HepG2 (cell line): ENCODE results near the gene TLR4.

ENCODE experiments used
- POLR2AphosphoS2 ChIP-seq: IDR thresholded peaks from 2 replicates; pipeline ENCODE4 v1.6.1; 2011; ENCODE audit warnings: low read depth, low read length, improper control_type of control experiment
- YY1 ChIP-seq: IDR thresholded peaks from 2 replicates; pipeline ENCODE4 v1.6.1; 2011; ENCODE audit warnings: low read length, low read depth, moderate library complexity, mild to moderate bottlenecking; ENCODE audit not compliant: insufficient read depth, insufficient replicate concordance
- ZBTB8A ChIP-seq: sonication (generic); formaldehyde crosslinking; IDR thresholded peaks from 2 replicates; pipeline ENCODE4 v1.4.0; 2020; ENCODE audit warnings: mild to moderate bottlenecking, low read depth, missing genetic modification reagents, borderline replicate concordance
- TF ChIP-seq, protein P1 (sequence below): sonication (generic); formaldehyde crosslinking; IDR thresholded peaks from 2 replicates; pipeline ENCODE4 v1.5.0; 2020; ENCODE audit warnings: mild to moderate bottlenecking, missing genetic modification reagents, moderate library complexity
- TF ChIP-seq, protein P2 (sequence below): sonication (generic); formaldehyde crosslinking; IDR thresholded peaks from 2 replicates; pipeline ENCODE4 v1.4.0; 2020; ENCODE audit warnings: missing genetic modification reagents, borderline replicate concordance

DNA sequence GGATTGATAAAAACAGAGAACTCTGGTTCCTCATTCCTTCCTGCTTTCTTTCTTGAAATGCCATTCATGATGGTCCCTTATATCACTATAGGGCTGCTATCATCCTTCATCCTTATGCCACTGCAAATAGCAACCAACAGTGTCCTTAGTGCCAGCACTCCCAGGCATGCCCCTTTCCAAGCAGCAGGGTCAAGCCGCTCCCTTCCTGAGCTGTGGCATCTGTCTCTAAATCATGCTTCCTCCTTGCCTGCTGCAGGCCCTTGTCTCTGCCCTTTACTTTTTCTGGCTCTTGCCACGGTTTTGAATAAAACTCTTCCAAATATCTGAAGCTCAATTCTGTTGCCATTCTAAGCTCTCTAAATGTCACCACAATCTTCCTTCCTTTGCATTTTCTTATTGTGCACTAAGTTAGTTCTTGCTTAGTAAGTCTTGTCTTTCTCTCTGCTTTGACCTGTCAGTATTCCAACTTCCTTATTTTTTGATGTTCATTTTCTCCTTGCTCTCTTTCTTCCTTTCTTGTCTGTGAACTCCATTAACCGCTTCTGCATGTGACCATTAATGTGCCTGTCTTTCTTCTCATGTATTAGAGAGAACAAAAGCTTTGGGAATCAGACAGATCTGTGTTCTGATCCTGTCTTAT is 19.9 kb downstream of the TLR4 start:
- TF ChIP-seq POLR2AphosphoS2 (no peak), ZBTB8A (CRISPR knock-in tag) (no peak), YY1 (no peak)
- TF ChIP-seq, protein P1, sequence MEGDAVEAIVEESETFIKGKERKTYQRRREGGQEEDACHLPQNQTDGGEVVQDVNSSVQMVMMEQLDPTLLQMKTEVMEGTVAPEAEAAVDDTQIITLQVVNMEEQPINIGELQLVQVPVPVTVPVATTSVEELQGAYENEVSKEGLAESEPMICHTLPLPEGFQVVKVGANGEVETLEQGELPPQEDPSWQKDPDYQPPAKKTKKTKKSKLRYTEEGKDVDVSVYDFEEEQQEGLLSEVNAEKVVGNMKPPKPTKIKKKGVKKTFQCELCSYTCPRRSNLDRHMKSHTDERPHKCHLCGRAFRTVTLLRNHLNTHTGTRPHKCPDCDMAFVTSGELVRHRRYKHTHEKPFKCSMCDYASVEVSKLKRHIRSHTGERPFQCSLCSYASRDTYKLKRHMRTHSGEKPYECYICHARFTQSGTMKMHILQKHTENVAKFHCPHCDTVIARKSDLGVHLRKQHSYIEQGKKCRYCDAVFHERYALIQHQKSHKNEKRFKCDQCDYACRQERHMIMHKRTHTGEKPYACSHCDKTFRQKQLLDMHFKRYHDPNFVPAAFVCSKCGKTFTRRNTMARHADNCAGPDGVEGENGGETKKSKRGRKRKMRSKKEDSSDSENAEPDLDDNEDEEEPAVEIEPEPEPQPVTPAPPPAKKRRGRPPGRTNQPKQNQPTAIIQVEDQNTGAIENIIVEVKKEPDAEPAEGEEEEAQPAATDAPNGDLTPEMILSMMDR (CRISPR knock-in tag), result no peak
- TF ChIP-seq, protein P2, sequence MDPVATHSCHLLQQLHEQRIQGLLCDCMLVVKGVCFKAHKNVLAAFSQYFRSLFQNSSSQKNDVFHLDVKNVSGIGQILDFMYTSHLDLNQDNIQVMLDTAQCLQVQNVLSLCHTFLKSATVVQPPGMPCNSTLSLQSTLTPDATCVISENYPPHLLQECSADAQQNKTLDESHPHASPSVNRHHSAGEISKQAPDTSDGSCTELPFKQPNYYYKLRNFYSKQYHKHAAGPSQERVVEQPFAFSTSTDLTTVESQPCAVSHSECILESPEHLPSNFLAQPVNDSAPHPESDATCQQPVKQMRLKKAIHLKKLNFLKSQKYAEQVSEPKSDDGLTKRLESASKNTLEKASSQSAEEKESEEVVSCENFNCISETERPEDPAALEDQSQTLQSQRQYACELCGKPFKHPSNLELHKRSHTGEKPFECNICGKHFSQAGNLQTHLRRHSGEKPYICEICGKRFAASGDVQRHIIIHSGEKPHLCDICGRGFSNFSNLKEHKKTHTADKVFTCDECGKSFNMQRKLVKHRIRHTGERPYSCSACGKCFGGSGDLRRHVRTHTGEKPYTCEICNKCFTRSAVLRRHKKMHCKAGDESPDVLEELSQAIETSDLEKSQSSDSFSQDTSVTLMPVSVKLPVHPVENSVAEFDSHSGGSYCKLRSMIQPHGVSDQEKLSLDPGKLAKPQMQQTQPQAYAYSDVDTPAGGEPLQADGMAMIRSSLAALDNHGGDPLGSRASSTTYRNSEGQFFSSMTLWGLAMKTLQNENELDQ (CRISPR knock-in tag), result no peak
